Adipose tissue (tissue), 3 donors: ENCODE measurements around the gene ME3. TPM values are rescaled to one million over a fixed set of nuclear protein-coding genes. Genes with fewer than 3 reads are reported as not detected.
"Not testable (repeated sequence)": the region's sequence is repeated elsewhere in the genome, so short reads cannot be mapped to it uniquely, and the experiment has no call there.

Experiments
- H3K27ac ChIP-seq: one replicate; pipeline ENCODE4 v1.5.1; 2013; ENCODE audit warnings: low read depth, low read length
- WGBS, 3 donors: extraction: QIAGEN DNeasy Blood & Tissue Kit; methylation state at CpG; one replicate each; pipeline ENCODE4 v1.1.7; 2013; 5-methylcytosine and 5-hydroxymethylcytosine counted together
- polyA plus RNA-seq, 3 donors: library from polyadenylated mRNA; stranded (reverse); fragments of 200-250 nt; gene quantifications; one replicate each; pipeline ENCODE4 v1.2.3, GENCODE V29; 2013
- donor health status: healthy with polysubstance abuse.
- donor health status: Bipolar disorder and iron deficiency.
- donor health status: healthy.

Gene ME3
- polyA plus RNA-seq, 3 donors: 7.6 to 29.4 (median 14.5) TPM

- no peak overlapping the region for H3K27ac ChIP-seq
- whole genome bisulfite sequencing, 3 donors: 41 to 53% (median 50%) methylated on average over 10 of the region's 10 CpGs
Observed at GRCh38 chr11:86577644-86578636, 94.5 kb downstream of the ME3 start.

- H3K27ac ChIP-seq: no peak overlapping the region
- WGBS, 3 donors: 76 to 89% (median 88%) methylated on average over 1 of the region's 1 CpG
Observed at GRCh38 chr11:86576946-86577624, 95.3 kb downstream of the ME3 start.

GRCh38 chr11:86575927-86576326, 96.5 kb downstream of the ME3 start:
- no peak overlapping the region for H3K27ac ChIP-seq
- WGBS, 3 donors: 89 to 94% (median 89%) methylated on average over 2 of the region's 2 CpGs

GRCh38 chr11:86575208-86575855, 97.1 kb downstream of the ME3 start:
- whole genome bisulfite sequencing, 3 donors: 95 to 96% (median 96%) methylated on average over 3 to 7 of the region's 7 CpGs
- no peak overlapping the region for H3K27ac ChIP-seq

GRCh38 chr11:86574493-86575207, 97.8 kb downstream of the ME3 start:
- H3K27ac ChIP-seq: no peak overlapping the region
- 59 to 78% (median 61%) methylated on average over 5 of the region's 5 CpGs for WGBS, 3 donors

GRCh38 chr11:86571273-86571948, 101.0 kb downstream of the ME3 start:
- WGBS, 3 donors: 90 to 95% (median 94%) methylated on average over 5 of the region's 5 CpGs
- no peak overlapping the region for H3K27ac ChIP-seq

GRCh38 chr11:86570451-86570850, 102.0 kb downstream of the ME3 start:
- no peak overlapping the region for H3K27ac ChIP-seq
- 92 to 94% (median 94%) methylated on average over 3 of the region's 3 CpGs for WGBS, 3 donors

- 71 to 77% (median 76%) methylated on average over 5 of the region's 5 CpGs for WGBS, 3 donors
- H3K27ac ChIP-seq: no peak overlapping the region
Observed at GRCh38 chr11:86570020-86570419, 102.4 kb downstream of the ME3 start.

GRCh38 chr11:86569109-86569508, 103.3 kb downstream of the ME3 start:
- 89 to 93% (median 92%) methylated on average over 7 of the region's 7 CpGs for WGBS, 3 donors
- no peak overlapping the region for H3K27ac ChIP-seq

GRCh38 chr11:86565801-86566312, 106.6 kb downstream of the ME3 start:
- WGBS, 3 donors: 72 to 82% (median 72%) methylated on average over 2 of the region's 2 CpGs
- H3K27ac ChIP-seq: no peak overlapping the region

GRCh38 chr11:86565388-86565787, 107.0 kb downstream of the ME3 start:
- H3K27ac ChIP-seq: no peak overlapping the region
- 91 to 96% (median 93%) methylated on average over 1 of the region's 1 CpG for WGBS, 3 donors

- not testable (repeated sequence) for H3K27ac ChIP-seq
- 87 to 91% (median 88%) methylated on average over 2 of the region's 2 CpGs for WGBS, 3 donors
Observed at GRCh38 chr11:86562842-86563241, 109.6 kb downstream of the ME3 start.

- 44 to 85% (median 48%) methylated on average over 7 of the region's 7 CpGs for WGBS, 3 donors
- H3K27ac ChIP-seq: peak overlapping the region; percentile 76
Observed at GRCh38 chr11:86559311-86559945, 113.0 kb downstream of the ME3 start.

GRCh38 chr11:86558841-86559240, 113.6 kb downstream of the ME3 start:
- WGBS, 3 donors: 93 to 97% (median 95%) methylated on average over 2 of the region's 2 CpGs
- H3K27ac ChIP-seq: peak overlapping the region; percentile 76

GRCh38 chr11:86558207-86558606, 114.2 kb downstream of the ME3 start:
- 30 to 69% (median 41%) methylated on average over 1 of the region's 1 CpG for WGBS, 3 donors
- H3K27ac ChIP-seq: no peak overlapping the region

GRCh38 chr11:86555866-86556265, 116.5 kb downstream of the ME3 start:
- no peak overlapping the region for H3K27ac ChIP-seq

- no peak overlapping the region for H3K27ac ChIP-seq
- WGBS, 3 donors: 91 to 93% (median 92%) methylated on average over 5 of the region's 5 CpGs
Observed at GRCh38 chr11:86555401-86555800, 117.0 kb downstream of the ME3 start.
